Measurements from ENCODE around the gene PPP1CA.

The PPP1CA gene

GRCh38 chr11:67349036-67349435 is 52.6 kb downstream of the PPP1CA start:
- DNase-seq, result no peak
